IPS DF 6.9 (cell line): Measurements from ENCODE around the gene BTRC.
"Not testable (repeated sequence)": the region's sequence is repeated elsewhere in the genome, so short reads cannot be mapped to it uniquely, and the experiment has no call there.

Source experiments
- DNase-seq: peaks from one replicate; pipeline ENCODE4 v3.0.0-alpha.2; 2013; ENCODE audit warnings: low read depth, low spot score
- H3K27ac ChIP-seq: one replicate; pipeline ENCODE4 v1.5.1; 2013; ENCODE audit warnings: low read length, control low read depth
- H3K27me3 ChIP-seq: 2 replicates; pipeline ENCODE4 v1.6.1; 2013; ENCODE audit warnings: mild to moderate bottlenecking, low read length; ENCODE audit not compliant: control insufficient read depth, insufficient read depth
- H3K36me3 ChIP-seq: 2 replicates; pipeline ENCODE4 v1.6.1; 2013; ENCODE audit warnings: low read length; ENCODE audit not compliant: control insufficient read depth, insufficient read depth
- H3K4me1 ChIP-seq: 2 replicates; pipeline ENCODE4 v1.6.1; 2013; ENCODE audit warnings: low read length; ENCODE audit not compliant: control insufficient read depth, insufficient read depth
- H3K4me3 ChIP-seq: 2 replicates; pipeline ENCODE4 v1.5.1; 2013; ENCODE audit warnings: mild to moderate bottlenecking, low read length
- H3K9me3 ChIP-seq: 2 replicates; pipeline ENCODE4 v1.6.1; 2013; ENCODE audit warnings: low read length, inconsistent platforms; ENCODE audit not compliant: control insufficient read depth, insufficient read depth
- WGBS: extraction: QIAGEN DNeasy Blood & Tissue Kit; methylation state at CpG from one replicate; pipeline ENCODE4 v1.1.7; 2013; ENCODE audit warnings: mixed read lengths, missing lambda C conversion rate; ENCODE audit not compliant: insufficient read length, insufficient coverage; 5-methylcytosine and 5-hydroxymethylcytosine counted together

Gene BTRC

DNA sequence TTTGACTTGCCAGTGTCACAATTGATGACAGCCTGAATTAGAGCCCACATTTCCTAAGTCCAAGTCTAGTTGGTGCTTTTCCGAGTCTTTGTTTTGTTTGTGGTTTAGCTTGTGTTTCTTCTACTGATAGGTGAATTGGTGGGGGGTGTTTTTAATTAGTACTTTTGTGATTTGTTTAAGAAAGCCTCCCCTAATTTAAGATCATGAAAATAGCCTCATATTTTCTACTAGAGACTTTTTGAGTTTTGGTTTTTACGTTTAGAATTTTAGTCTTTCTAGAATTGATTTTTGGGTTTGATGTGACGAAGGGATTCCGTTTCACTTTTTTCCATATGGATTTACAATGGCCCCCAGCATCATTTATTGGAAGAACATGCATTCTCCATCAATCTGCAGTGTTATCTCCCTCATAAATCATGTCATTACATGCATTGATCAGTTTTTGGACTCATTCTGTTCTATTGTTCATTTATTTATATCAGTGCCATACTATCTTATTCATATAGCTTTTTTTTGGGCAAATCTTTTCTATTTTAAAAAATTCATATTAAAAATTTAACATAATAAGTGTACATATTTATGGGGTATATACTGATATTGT is 32.8 kb downstream of the BTRC start:
- Histone ChIP-seq H3K4me1 (no peaks in the 10 kb centered on the region), H3K27ac (no peak overlapping the region), H3K9me3 (no peaks in the 10 kb centered on the region), H3K36me3 (no peaks in the 10 kb centered on the region), H3K27me3 (no peaks in the 10 kb centered on the region), H3K4me3 (no peak overlapping the region)
- DNase-seq, result no peak
- WGBS, result 100% methylated on average over 2 of the region's 4 CpGs

DNA sequence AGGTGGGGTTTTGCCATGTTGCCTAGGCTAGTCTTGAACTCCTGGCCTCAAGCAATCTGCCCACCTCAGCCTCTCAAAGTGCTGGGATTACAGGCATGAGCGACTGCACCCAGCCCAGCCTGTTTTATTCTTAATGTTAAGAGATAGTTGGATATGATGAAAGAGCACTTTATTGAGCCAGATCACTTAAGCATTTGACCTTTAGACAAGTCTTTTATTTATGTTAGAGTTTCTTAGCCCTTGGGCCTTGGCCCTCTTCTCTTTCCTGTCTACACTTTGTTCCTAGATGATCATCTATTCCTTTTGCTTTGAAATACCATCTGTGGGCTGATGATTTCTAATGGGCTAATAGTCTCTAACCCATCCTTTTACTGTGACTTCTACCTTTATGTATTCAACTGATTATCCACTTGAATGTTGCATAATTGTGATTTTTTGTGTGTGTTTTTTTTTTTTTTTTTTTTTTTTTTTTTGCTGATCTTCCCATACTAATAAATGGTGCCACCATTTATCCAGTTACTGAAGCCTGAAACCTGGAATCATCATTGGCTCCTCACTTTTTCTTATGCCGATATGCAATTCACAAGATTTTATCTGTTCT is 34.8 kb downstream of the BTRC start:
- H3K4me1 ChIP-seq, result no peaks in the 10 kb centered on the region
- no peaks in the 10 kb centered on the region for H3K36me3 ChIP-seq
- no peaks in the 10 kb centered on the region; the same call in 1 of the 2 replicates for H3K9me3 ChIP-seq
- DNase-seq, result no peak
- no peak overlapping the region for H3K4me3 ChIP-seq
- WGBS, result no CpG with 5 or more reads among the region's 2 CpGs
- no peaks in the 10 kb centered on the region for H3K27me3 ChIP-seq
- no peak overlapping the region for H3K27ac ChIP-seq

DNA sequence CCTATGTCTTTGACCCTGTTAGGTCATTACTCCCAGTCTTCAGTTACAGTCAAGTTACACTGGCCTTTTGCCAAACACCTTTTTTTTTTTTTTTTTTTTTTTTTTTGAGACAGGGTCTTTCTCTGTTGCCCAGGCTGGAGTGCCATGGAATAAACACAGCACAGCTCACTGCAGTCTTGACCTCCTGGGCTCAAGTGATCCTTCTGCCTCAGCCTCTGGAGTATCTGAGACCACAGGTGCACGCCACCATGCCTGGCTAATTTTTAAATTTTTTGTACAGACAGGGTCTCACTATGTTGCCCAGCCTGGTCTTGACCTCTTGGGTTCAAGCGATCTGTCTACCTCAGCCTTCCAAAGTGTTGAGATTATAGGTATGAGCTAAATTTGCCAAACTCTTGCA is 35.6 kb downstream of the BTRC start:
- H3K4me3 ChIP-seq, H3K36me3 ChIP-seq: not testable (repeated sequence)
- no CpG with 5 or more reads among the region's 2 CpGs for WGBS

DNA sequence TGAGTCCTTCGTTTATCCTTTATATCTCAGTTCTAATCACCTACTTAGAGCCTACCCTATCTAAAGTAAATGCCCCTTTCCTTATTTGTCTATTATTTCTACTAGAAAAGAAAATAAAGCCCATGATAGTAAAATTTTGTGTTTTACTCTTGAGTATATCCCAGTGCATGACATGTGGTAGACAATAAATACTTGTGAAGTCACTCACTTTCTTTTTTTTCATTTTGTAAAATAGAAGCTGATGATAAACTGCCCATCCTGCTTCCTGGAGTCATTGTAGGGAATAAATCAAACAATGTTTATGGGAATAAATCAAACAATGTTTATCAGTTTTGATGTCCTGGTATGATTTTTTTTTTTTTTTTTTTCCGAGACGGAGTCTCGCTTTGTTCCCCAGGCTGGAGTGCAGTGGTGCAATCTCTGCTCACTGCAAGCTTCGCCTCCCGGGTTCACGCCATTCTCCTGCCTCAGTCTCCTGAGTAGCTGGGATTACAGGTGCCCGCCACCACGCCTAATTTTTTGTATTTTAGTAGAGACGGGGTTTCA is 36.1 kb downstream of the BTRC start:
- WGBS, result no CpG with 5 or more reads among the region's 10 CpGs
- H3K4me1 ChIP-seq, result no peaks in the 10 kb centered on the region
- H3K4me3 ChIP-seq, result no peak overlapping the region
- H3K27ac ChIP-seq, result no peak overlapping the region
- no peaks in the 10 kb centered on the region for H3K27me3 ChIP-seq
- no peaks in the 10 kb centered on the region for H3K36me3 ChIP-seq
- H3K9me3 ChIP-seq, result no peaks in the 10 kb centered on the region; the same call in 1 of the 2 replicates
- DNase-seq, result no peak

More for the DNA sequence above, 35.6 kb downstream of the BTRC start:
- DNase-seq, H3K9me3 ChIP-seq, H3K4me1 ChIP-seq, H3K27ac ChIP-seq, H3K27me3 ChIP-seq: not testable (repeated sequence)

DNA sequence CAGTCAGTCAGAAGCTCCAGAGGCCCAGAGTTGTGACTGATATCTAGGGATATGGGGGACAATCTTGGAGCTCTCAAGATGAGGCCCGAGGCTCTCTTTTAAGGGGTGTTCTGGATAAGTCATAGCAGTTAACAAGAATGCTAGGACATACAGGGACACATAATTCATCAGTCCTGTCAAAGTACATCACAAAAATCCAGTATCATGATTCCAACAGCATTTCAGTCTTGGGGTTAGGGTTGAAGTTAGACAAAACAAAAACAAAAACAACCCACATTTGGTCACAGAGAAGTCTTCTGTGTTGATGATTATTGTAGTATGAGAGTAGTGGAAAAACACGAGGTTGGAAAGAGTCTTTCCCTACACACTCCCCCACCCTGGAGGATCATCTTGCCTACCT is 39.4 kb downstream of the BTRC start:
- Histone ChIP-seq H3K27ac (no peak overlapping the region), H3K4me3 (no peak overlapping the region), H3K27me3 (no peaks in the 10 kb centered on the region), H3K36me3 (no peaks in the 10 kb centered on the region), H3K4me1 (no peaks in the 10 kb centered on the region), H3K9me3 (no peaks in the 10 kb centered on the region; the same call in 1 of the 2 replicates)
- no peak for DNase-seq
- no CpG with 5 or more reads among the region's 2 CpGs for WGBS

DNA sequence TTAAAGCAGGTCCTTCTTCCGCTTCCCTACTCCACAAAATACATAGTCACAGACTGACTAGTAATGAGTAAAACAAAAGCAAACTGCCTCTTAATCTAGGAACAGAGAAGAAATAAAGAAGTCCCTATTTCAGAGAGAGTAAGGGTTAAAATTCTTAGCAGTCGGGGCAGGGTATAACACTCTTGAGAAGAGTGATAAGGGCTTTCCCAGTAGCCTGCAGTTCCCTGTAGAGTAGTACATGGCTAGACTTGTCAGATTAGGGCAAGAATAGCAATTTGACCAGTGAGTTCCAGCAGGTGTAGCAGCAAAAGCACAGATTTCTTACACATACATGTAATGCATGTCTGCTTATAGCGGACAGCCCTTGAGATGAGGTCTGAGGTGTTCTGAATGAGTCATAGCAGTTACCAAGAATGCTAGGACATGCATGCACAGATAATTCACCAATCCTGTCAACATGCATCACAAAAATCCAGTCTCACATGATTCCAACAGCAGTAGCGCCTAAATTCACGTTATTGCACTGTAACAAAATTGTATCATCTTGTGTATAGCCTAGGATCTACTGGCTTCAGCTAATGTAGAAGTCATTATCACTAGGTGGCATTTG is 40.7 kb downstream of the BTRC start:
- Histone ChIP-seq H3K4me1 (no peaks in the 10 kb centered on the region), H3K27ac (no peak overlapping the region), H3K27me3 (no peaks in the 10 kb centered on the region), H3K4me3 (no peak overlapping the region), H3K36me3 (no peaks in the 10 kb centered on the region), H3K9me3 (no peaks in the 10 kb centered on the region; the same call in 1 of the 2 replicates)
- DNase-seq, result no peak
- WGBS, result no CpG with 5 or more reads among the region's 5 CpGs

DNA sequence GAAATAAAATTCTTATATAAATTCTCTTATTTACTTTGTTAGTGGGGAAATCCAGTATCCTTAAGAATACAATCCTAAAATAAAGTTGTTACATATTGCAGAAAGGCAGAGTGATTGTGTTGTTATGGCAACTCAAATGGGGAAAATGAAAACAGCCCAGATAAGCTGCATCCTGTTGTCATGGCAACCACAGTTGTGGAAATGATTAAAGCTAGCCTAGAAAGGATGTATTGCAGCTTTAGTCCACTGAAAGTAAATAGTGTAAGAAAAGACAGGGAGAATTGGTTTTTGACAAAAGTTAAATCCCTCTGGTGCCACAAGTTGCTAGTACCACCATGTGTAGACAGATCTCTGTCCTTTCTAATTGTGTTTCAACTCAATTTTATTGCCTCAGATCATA is 43.2 kb downstream of the BTRC start:
- Histone ChIP-seq H3K9me3 (no peaks in the 10 kb centered on the region; the same call in 1 of the 2 replicates), H3K4me3 (no peak overlapping the region), H3K4me1 (no peaks in the 10 kb centered on the region), H3K27ac (no peak overlapping the region), H3K36me3 (no peaks in the 10 kb centered on the region), H3K27me3 (no peaks in the 10 kb centered on the region)
- DNase-seq, result no peak

DNA sequence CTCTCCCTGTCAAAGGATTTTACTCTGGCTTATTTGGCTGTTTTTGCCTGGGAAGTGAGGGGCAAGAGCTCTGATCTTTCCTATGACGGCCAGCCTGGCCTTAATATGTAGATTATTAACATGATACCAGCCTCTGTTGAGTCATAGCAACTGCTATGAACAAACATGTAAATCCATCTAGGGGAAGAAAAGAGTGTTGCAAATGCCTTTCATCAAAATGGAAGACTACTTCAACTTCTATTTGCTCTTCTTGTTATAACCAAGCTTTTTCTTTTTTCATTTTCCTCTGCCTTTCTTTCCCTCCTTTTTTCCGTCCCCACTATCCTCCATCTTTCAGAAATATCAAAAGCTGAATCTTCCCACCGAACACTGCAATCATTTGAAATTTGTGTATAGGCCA is 46.6 kb downstream of the BTRC start:
- no peaks in the 10 kb centered on the region for H3K27me3 ChIP-seq
- H3K4me3 ChIP-seq, result no peak overlapping the region
- 100% methylated on average over 2 of the region's 3 CpGs for WGBS
- H3K9me3 ChIP-seq, result no peaks in the 10 kb centered on the region
- H3K36me3 ChIP-seq, result no peaks in the 10 kb centered on the region
- peaks cover 1% of the 10 kb centered on the region; the same call in 1 of the 2 replicates for H3K4me1 ChIP-seq
- no peak for DNase-seq
- no peak overlapping the region for H3K27ac ChIP-seq

DNA sequence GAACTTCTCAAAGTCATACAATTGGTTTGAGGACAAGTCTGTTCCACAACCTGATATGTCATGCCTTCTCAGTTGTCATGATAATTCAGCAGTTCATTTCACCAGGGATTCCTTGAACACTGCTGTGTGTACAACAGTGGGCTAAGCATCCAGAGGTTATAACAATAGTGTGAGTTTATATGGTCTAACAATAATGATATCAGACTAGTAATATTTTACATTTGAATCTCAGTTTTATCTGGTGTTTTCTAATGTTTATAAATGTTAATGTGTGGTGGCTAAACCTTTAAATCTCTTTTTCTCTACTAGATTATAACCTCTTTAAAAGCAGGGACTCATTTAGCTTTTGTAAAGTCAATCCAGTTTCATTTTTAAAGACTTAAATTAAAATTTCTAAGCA is 48.7 kb downstream of the BTRC start:
- H3K27ac ChIP-seq, result no peak overlapping the region
- H3K4me3 ChIP-seq, result no peak overlapping the region
- peaks cover 1% of the 10 kb centered on the region; the same call in 1 of the 2 replicates for H3K4me1 ChIP-seq
- H3K27me3 ChIP-seq, result no peaks in the 10 kb centered on the region
- H3K36me3 ChIP-seq, result no peaks in the 10 kb centered on the region
- H3K9me3 ChIP-seq, result no peaks in the 10 kb centered on the region
- DNase-seq, result no peak

DNA sequence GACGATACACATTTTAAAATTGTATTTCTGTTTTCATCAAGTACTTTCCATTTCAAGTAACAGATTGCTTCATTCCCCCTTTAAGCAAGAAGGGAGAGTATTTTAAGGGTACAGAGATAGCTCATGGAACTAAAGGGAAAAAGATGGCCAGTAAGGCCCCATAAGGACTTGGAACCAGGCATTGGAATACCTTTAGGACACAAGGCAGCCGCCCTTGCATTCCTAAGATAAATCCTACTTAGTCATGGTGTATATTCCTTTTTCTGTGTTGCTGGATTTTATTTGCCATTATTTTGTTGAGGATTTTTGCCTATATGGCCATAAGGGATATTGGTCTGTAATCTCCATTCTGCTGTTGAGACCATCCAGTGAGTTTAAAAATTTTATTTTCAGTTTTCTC is 49.2 kb downstream of the BTRC start:
- no peaks in the 10 kb centered on the region for H3K27me3 ChIP-seq
- peaks cover 1% of the 10 kb centered on the region; the same call in 1 of the 2 replicates for H3K4me1 ChIP-seq
- no peaks in the 10 kb centered on the region for H3K36me3 ChIP-seq
- no peak overlapping the region for H3K27ac ChIP-seq
- H3K4me3 ChIP-seq, result no peak overlapping the region
- DNase-seq, result no peak
- H3K9me3 ChIP-seq, result no peaks in the 10 kb centered on the region
- no CpG with 5 or more reads among the region's 2 CpGs for WGBS
